ENCODE results near the gene SYNM. TPM values are rescaled to one million over a fixed set of nuclear protein-coding genes. Genes with fewer than 3 reads are reported as not detected.

SYNM gene
- total RNA-seq, 4 donors from 2014 or later: 6.4 to 44.6 (median 36.4) TPM

DNA sequence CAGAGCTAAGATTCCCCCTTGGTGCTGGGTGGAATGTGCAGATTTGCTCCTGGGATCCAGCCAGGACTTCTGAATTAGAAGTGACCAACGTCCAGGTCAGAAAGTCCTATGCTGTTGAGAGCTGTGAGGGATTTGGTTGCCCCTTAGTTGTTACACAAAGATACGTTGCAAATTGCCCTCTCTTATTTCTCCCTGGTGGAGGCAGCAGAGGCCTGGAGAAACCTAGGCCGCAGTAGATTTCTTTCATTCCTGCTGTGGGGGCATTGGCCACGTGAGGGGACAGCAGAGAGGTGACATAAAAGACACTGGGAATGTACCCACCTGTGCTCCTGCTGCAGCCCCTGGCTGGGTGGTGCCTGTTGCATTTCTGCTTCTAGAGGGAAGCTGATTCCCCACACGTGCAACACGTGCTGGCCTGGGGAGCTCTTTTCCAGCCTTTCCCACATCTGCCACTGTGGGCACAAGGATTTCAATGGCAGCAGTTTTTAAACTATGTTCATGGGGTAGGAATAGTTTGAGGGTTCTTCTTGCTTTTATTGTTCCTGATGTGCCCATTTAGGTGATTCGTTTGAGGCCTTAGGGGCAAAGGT is 65.7 kb downstream of the SYNM start:
- intact Hi-C loops (cut with DNase I; ENCODE audit: low total_unique reads): no loop called here
- TF ChIP-seq, protein P1, sequence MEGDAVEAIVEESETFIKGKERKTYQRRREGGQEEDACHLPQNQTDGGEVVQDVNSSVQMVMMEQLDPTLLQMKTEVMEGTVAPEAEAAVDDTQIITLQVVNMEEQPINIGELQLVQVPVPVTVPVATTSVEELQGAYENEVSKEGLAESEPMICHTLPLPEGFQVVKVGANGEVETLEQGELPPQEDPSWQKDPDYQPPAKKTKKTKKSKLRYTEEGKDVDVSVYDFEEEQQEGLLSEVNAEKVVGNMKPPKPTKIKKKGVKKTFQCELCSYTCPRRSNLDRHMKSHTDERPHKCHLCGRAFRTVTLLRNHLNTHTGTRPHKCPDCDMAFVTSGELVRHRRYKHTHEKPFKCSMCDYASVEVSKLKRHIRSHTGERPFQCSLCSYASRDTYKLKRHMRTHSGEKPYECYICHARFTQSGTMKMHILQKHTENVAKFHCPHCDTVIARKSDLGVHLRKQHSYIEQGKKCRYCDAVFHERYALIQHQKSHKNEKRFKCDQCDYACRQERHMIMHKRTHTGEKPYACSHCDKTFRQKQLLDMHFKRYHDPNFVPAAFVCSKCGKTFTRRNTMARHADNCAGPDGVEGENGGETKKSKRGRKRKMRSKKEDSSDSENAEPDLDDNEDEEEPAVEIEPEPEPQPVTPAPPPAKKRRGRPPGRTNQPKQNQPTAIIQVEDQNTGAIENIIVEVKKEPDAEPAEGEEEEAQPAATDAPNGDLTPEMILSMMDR (IDR thresholded peaks at IDR 0.05): peak in 2 of 4 experiments; percentile 24 to 26
- no peak for TF ChIP-seq POLR2A (IDR thresholded peaks at IDR 0.05)
- no peak for DNase-seq
- no peak overlapping the region for H3K4me3 ChIP-seq
- no peaks in the 10 kb centered on the region for H3K27me3 ChIP-seq
- H3K36me3 ChIP-seq: no peaks in the 10 kb centered on the region
- H3K27ac ChIP-seq: peak overlapping the region; percentile 72 to 90
- H3K9me3 ChIP-seq: no peaks in the 10 kb centered on the region
- peaks cover 0 to 6% of the 10 kb centered on the region in 2 donors for H3K4me1 ChIP-seq

DNA sequence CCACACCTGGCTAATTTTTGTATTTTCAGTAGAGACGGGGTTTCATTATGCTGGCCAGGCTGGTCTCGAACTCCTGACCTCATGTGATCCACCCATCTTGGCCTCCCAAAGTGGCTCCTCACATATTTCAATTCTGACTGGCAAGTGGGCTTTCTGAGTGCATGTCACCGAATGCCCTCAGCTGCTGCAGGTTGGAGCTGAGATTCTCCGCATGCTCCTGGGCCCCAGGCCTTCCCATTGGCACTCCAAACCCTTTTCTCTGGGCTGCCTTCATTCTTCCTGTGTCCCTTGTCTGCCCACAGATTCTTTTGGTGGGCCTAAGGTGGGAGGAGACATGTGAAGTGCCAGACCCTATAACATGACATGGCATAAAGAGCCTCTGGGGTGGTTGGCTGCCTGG is 67.3 kb downstream of the SYNM start:
- peak overlapping the region; percentile 35 to 38 for H3K27ac ChIP-seq
- H3K36me3 ChIP-seq: no peaks in the 10 kb centered on the region
- intact Hi-C loops (cut with DNase I; ENCODE audit: low total_unique reads): no loop called here
- no peaks in the 10 kb centered on the region for H3K9me3 ChIP-seq
- no peak for DNase-seq
- peaks cover 0 to 6% of the 10 kb centered on the region in 2 donors for H3K4me1 ChIP-seq
- no peak for TF ChIP-seq POLR2A (IDR thresholded peaks at IDR 0.05)
- TF ChIP-seq, protein P1 (IDR thresholded peaks at IDR 0.05): no peak
- H3K4me3 ChIP-seq: no peak overlapping the region
- H3K27me3 ChIP-seq: no peaks in the 10 kb centered on the region

DNA sequence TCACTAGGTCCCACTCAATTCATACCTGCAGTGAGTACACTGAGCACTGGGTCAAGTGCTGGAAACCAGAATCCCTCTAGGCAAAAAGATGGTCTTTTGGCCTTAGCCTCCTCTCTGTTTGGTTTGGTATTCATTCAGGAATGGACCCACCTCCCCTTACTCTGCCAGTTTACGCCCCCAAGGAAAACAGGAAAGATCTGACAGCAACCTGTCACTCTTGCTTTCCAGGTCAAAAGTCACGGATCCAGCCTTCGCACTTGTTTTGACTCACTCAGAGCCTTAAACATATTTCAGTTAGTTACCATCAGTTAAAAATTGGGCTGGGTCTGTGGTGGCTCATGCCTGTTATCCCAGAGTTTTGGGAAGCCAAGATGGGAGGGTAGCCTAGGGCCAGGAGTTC is 68.1 kb downstream of the SYNM start:
- intact Hi-C loops (cut with DNase I; ENCODE audit: low total_unique reads): no loop called here
- H3K27ac ChIP-seq: peak overlapping the region in 1 of 2 donors; percentile 35
- H3K36me3 ChIP-seq: no peaks in the 10 kb centered on the region
- no peak for DNase-seq
- H3K4me1 ChIP-seq: peaks cover 0 to 6% of the 10 kb centered on the region in 2 donors
- no peaks in the 10 kb centered on the region for H3K9me3 ChIP-seq
- H3K27me3 ChIP-seq: no peaks in the 10 kb centered on the region
- no peak overlapping the region for H3K4me3 ChIP-seq
- TF ChIP-seq, protein P1 (IDR thresholded peaks at IDR 0.05): no peak
- TF ChIP-seq POLR2A (IDR thresholded peaks at IDR 0.05): no peak

DNA sequence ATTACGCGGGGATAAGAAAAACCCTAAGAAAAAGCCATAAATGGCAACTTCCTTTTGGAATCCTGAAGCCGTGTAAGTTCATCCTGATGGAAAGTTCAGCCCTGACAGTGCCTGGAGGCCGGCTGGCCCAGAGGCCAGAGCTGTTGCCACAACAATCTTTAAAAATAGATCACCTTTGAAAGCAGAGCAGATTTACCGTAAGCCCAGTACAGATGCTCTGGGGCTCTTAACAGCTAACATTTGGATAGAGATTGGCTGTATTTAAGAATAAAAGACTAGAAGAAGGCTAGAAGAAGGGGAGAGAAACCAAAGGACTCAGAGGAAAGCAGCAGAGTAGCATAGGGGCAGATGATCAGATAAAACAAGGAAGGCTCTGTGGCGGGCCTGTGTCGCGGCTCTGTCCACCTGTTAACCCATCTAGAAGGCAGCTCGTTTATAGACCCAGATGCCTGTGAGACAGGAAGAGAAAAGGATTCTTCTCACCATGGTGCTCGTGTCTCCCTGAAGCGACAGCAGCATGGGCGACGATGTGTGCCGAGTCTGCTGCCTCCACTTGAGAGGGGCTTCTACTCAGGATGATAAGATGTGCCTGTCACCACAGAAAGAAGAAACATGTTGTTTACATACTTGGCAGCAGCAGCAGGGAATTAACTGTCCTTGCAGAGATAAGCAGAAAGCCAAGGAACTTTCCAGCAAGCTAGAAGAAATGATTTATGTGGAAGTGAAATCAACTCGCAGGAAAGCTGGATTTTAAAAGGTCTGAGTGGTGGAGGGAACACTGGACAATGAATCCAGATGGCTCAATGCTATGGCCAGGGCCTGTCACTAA is 69.9 kb downstream of the SYNM start:
- intact Hi-C loops (cut with DNase I; ENCODE audit: low total_unique reads): no loop called here
- Histone ChIP-seq H3K27ac (peak overlapping the region; percentile 72 to 83), H3K4me1 (no peaks in the 10 kb centered on the region), H3K27me3 (no peaks in the 10 kb centered on the region), H3K4me3 (no peak overlapping the region), H3K36me3 (no peaks in the 10 kb centered on the region), H3K9me3 (no peaks in the 10 kb centered on the region)
- no peak for DNase-seq
- TF ChIP-seq, protein P1 (IDR thresholded peaks at IDR 0.05): no peak
- TF ChIP-seq POLR2A (IDR thresholded peaks at IDR 0.05): no peak

DNA sequence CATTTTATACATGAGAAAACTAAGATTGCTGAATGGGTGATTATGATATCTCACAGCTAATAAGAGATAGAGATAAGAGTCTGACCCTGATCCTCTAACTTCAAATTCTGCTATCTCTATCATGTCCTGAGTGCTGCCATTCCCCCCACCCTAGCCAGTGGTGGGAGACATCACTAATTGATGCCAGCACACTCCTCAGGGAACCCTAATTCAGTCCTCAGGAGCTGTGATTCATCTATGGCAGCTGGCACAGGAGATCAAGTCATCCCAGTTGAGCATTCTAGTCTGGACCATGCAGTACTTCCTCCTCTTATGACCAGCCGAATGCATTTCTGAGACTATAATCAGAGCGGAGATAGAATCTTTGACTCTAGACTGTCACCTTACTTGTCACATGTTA is 71.9 kb downstream of the SYNM start:
- Histone ChIP-seq H3K36me3 (no peaks in the 10 kb centered on the region), H3K4me1 (no peaks in the 10 kb centered on the region), H3K27me3 (no peaks in the 10 kb centered on the region), H3K4me3 (no peak overlapping the region), H3K27ac (no peak overlapping the region), H3K9me3 (no peaks in the 10 kb centered on the region)
- intact Hi-C loops (cut with DNase I; ENCODE audit: low total_unique reads): no loop called here
- DNase-seq: no peak
- TF ChIP-seq POLR2A (IDR thresholded peaks at IDR 0.05): no peak
- TF ChIP-seq, protein P1 (IDR thresholded peaks at IDR 0.05): no peak
